SU-DHL-6 (cell line): ENCODE measurements around the gene LVRN.
A peak's percentile ranks its signal among the peaks of the same experiment; 100 is the strongest.

ENCODE experiments used
- H2AFZ ChIP-seq: fragments of 200-600 bp; sonication (generic); 2 replicates; pipeline ENCODE4 v1.6.1; 2014; ENCODE audit warnings: low read depth, mild to moderate bottlenecking, moderate library complexity, mixed read lengths, antibody characterized with exemption, low read length; ENCODE audit not compliant: severe bottlenecking
- H3F3A ChIP-seq: fragments of 200-600 bp; shearing (Covaris generic); 2 replicates; pipeline ENCODE4 v1.6.0; 2016; ENCODE audit warnings: antibody characterized with exemption, mild to moderate bottlenecking; ENCODE audit not compliant: insufficient read depth
- H3K27ac ChIP-seq: fragments of 200-600 bp; sonication (generic); 2 replicates; pipeline ENCODE4 v1.5.1; 2016; ENCODE audit warnings: low read depth, mild to moderate bottlenecking, low read length, moderate library complexity, mixed read lengths
- H3K27me3 ChIP-seq: fragments of 200-600 bp; sonication (generic), shearing (Covaris generic); 2 replicates; pipeline ENCODE4 v1.6.0; 2014; ENCODE audit warnings: mild to moderate bottlenecking, low read length
- H3K36me3 ChIP-seq: fragments of 200-600 bp; sonication (generic); 2 replicates; pipeline ENCODE4 v1.6.1; 2014; ENCODE audit warnings: mild to moderate bottlenecking, low read length, mixed read lengths
- H3K4me2 ChIP-seq: fragments of 300-600, 200-600 bp; shearing (Covaris generic), sonication (generic); 2 replicates; pipeline ENCODE4 v1.6.0; 2014; ENCODE audit warnings: low read length, low read depth, mild to moderate bottlenecking; ENCODE audit not compliant: poor library complexity, severe bottlenecking
- H3K4me3 ChIP-seq: fragments of 200-600 bp; sonication (generic); 2 replicates; pipeline ENCODE4 v1.5.1; 2014; ENCODE audit warnings: antibody characterized with exemption, low read length, mild to moderate bottlenecking, mixed read lengths; ENCODE audit not compliant: insufficient read depth, poor library complexity, severe bottlenecking
- H3K79me2 ChIP-seq: fragments of 200-600 bp; sonication (generic); 2 replicates; pipeline ENCODE4 v1.6.1; 2014; ENCODE audit warnings: mild to moderate bottlenecking, low read length, moderate library complexity; ENCODE audit not compliant: insufficient read depth
- H3K9ac ChIP-seq: fragments of 200-600 bp; sonication (generic); 2 replicates; pipeline ENCODE4 v1.7.0; 2014; ENCODE audit warnings: mild to moderate bottlenecking, low read length
- H3K9me2 ChIP-seq: fragments of 200-600 bp; sonication (generic); replicated peaks from 2 replicates; pipeline ENCODE4 v1.6.1; 2014; ENCODE audit warnings: low read length; ENCODE audit not compliant: insufficient read depth
- H3K9me3 ChIP-seq: fragments of 200-600 bp; sonication (generic); 2 replicates; pipeline ENCODE4 v1.6.1; 2014; ENCODE audit warnings: low read length, mixed read lengths; ENCODE audit not compliant: insufficient read depth
- H4K20me1 ChIP-seq: fragments of 200-600 bp; sonication (generic); 2 replicates; pipeline ENCODE4 v1.6.1; 2014; ENCODE audit warnings: low read depth, mild to moderate bottlenecking, antibody characterized with exemption, low read length, moderate library complexity, mixed read lengths
- EZH2phosphoT487 ChIP-seq: fragments of 200-600 bp; sonication (generic), shearing (Covaris generic); conservative IDR thresholded peaks from 2 replicates; pipeline ENCODE4 v1.6.1; 2018; ENCODE audit warnings: mild to moderate bottlenecking, antibody characterized with exemption, low read length, moderate library complexity, mixed read lengths
- TF ChIP-seq, protein P1 (sequence below): fragments of 200-600 bp; sonication (generic); IDR thresholded peaks from one replicate; pipeline ENCODE4 v1.5.1; 2017; ENCODE audit warnings: antibody characterized with exemption, mild to moderate bottlenecking, low read length, moderate library complexity; ENCODE audit not compliant: insufficient read depth, poor library complexity, severe bottlenecking

The LVRN gene

DNA sequence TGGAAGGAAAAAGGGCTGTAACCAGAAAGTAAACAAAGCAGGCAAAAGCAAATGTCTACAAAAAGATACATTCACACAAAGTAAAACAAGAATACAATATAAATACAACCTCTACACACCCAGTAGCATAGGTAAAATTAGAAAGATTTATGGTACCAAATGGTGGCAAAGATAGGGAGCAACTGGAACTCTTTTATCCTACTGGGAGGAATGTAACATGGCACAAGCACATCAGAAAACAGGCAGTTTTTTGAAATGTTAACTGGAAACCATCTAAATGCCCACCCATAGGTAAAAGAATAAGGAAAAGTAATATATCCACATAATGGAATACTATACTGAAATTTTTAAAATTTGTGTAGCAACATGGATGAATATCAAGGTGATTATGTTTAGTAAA lies 61.3 kb downstream of the LVRN start:
- Histone ChIP-seq H3K9me3 (no peaks in the 10 kb centered on the region), H3K36me3 (no peaks in the 10 kb centered on the region), H3K79me2 (no peaks in the 10 kb centered on the region), H3F3A (no peaks in the 10 kb centered on the region), H3K4me3 (no peak overlapping the region), H3K27ac (no peak overlapping the region), H3K27me3 (no peaks in the 10 kb centered on the region), H3K9ac (no peak overlapping the region), H2AFZ (no peak overlapping the region), H4K20me1 (no peaks in the 10 kb centered on the region), H3K4me2 (no peak overlapping the region), H3K9me2 (no peaks in the 10 kb centered on the region)
- TF ChIP-seq, protein P1, sequence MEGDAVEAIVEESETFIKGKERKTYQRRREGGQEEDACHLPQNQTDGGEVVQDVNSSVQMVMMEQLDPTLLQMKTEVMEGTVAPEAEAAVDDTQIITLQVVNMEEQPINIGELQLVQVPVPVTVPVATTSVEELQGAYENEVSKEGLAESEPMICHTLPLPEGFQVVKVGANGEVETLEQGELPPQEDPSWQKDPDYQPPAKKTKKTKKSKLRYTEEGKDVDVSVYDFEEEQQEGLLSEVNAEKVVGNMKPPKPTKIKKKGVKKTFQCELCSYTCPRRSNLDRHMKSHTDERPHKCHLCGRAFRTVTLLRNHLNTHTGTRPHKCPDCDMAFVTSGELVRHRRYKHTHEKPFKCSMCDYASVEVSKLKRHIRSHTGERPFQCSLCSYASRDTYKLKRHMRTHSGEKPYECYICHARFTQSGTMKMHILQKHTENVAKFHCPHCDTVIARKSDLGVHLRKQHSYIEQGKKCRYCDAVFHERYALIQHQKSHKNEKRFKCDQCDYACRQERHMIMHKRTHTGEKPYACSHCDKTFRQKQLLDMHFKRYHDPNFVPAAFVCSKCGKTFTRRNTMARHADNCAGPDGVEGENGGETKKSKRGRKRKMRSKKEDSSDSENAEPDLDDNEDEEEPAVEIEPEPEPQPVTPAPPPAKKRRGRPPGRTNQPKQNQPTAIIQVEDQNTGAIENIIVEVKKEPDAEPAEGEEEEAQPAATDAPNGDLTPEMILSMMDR, result no peak
- no peak for TF ChIP-seq EZH2phosphoT487

DNA sequence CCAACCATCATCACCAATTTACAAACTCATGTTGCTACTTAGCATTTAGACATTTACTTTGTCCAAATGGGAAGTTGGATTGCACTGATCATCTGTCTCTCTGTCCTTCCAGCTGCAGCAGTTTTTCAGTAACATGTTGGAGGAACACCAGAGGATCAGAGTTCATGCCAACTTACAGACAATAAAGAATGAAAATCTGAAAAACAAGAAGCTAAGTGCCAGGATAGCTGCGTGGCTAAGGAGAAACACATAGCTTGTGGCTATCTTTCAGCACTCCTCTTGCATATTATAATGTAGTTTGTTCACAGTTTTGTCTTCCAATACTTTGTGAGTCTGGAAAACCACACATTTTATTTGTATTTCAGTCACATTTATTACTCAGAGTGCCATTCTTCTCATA lies 63.6 kb downstream of the LVRN start:
- Histone ChIP-seq H3K9me2 (no peaks in the 10 kb centered on the region), H3K36me3 (no peaks in the 10 kb centered on the region), H3K4me2 (no peak overlapping the region), H3K27ac (no peak overlapping the region), H3K79me2 (no peaks in the 10 kb centered on the region), H3K27me3 (no peaks in the 10 kb centered on the region), H3K4me3 (no peak overlapping the region), H3K9ac (no peak overlapping the region), H2AFZ (no peak overlapping the region), H3F3A (no peaks in the 10 kb centered on the region), H3K9me3 (no peaks in the 10 kb centered on the region), H4K20me1 (no peaks in the 10 kb centered on the region)
- TF ChIP-seq EZH2phosphoT487, result no peak
- TF ChIP-seq, protein P1, result no peak

DNA sequence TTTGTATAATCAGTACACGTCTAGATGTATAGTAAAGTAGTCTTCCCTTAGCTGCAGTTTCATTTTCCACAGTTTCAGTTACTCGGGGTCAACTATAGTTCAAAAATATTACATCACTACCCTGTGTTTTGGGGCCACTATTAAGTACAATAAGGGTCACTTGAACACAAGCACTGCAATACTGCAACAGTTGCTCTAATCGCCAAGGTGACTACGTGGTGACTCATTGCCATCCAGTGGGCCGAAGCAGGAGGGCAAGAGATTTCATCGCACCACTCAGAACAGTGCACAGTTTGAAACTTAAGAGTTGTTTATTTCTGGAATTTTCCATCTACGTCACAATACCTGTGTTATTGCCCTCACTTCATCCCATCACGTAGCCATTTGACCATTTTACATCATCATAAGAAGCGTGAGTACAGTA lies 69.8 kb downstream of the LVRN start, which contains the start of gene ARL14EPL:
TSS of gene ARL14EPL (plus strand) at position 379 of the 424 bp plus-strand sequence. CDS start 18,994 bp downstream, outside the sequence.
- Histone ChIP-seq H3K27me3 (no peaks in the 10 kb centered on the region), H3K36me3 (no peaks in the 10 kb centered on the region), H4K20me1 (no peaks in the 10 kb centered on the region), H3K4me3 (no peak within 1 kb of the TSS), H3K79me2 (no peaks in the 10 kb centered on the region), H3K9me2 (no peaks in the 10 kb centered on the region), H3K27ac (no peak within 1 kb of the TSS), H3F3A (no peaks in the 10 kb centered on the region), H3K9me3 (no peaks in the 10 kb centered on the region), H3K9ac (no peak within 1 kb of the TSS), H2AFZ (peak within 1 kb of the TSS; percentile 46), H3K4me2 (peak within 1 kb of the TSS; percentile 31)
- TF ChIP-seq, protein P1, result no peak
- TF ChIP-seq EZH2phosphoT487, result no peak
